ENCODE measurements around the gene STT3A. TPM values are rescaled to one million over a fixed set of nuclear protein-coding genes. Genes with fewer than 3 reads are reported as not detected.
A peak's percentile ranks its signal among the peaks of the same experiment; 100 is the strongest.

Gene STT3A
- total RNA-seq, 1 donor from 2014 or later, result 226 TPM

- TF ChIP-seq, protein P1, sequence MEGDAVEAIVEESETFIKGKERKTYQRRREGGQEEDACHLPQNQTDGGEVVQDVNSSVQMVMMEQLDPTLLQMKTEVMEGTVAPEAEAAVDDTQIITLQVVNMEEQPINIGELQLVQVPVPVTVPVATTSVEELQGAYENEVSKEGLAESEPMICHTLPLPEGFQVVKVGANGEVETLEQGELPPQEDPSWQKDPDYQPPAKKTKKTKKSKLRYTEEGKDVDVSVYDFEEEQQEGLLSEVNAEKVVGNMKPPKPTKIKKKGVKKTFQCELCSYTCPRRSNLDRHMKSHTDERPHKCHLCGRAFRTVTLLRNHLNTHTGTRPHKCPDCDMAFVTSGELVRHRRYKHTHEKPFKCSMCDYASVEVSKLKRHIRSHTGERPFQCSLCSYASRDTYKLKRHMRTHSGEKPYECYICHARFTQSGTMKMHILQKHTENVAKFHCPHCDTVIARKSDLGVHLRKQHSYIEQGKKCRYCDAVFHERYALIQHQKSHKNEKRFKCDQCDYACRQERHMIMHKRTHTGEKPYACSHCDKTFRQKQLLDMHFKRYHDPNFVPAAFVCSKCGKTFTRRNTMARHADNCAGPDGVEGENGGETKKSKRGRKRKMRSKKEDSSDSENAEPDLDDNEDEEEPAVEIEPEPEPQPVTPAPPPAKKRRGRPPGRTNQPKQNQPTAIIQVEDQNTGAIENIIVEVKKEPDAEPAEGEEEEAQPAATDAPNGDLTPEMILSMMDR (IDR thresholded peaks at IDR 0.05), result no peak
Measured at GRCh38 chr11:125625630-125626287, 33.1 kb downstream of the STT3A start.

GRCh38 chr11:125626288-125626950 lies 33.8 kb downstream of the STT3A start:
- TF ChIP-seq, protein P1 (IDR thresholded peaks at IDR 0.05), result peak; percentile 48
- H3K27me3 Mint-ChIP-seq (ENCODE audit: unreplicated experiment), result no peaks in the 10 kb centered on the region
- H3K36me3 Mint-ChIP-seq (ENCODE audit: unreplicated experiment), result peaks cover 5% of the 10 kb centered on the region
- H3K4me3 Mint-ChIP-seq (ENCODE audit: unreplicated experiment), result peak overlapping the region; percentile 82
- H3K27ac Mint-ChIP-seq (ENCODE audit: unreplicated experiment), result peak overlapping the region; percentile 86
- H3K9me3 Mint-ChIP-seq (ENCODE audit: unreplicated experiment), result no peaks in the 10 kb centered on the region
- peaks cover 40% of the 10 kb centered on the region for H3K4me1 Mint-ChIP-seq (ENCODE audit: unreplicated experiment)
- no peak for DNase-seq (ENCODE audit: extremely low spot score, unreplicated experiment)

More at GRCh38 chr11:125625630-125626287, 33.1 kb downstream of the STT3A start:
- no peaks in the 10 kb centered on the region for H3K27me3 Mint-ChIP-seq (ENCODE audit: unreplicated experiment)
- H3K9me3 Mint-ChIP-seq (ENCODE audit: unreplicated experiment), result no peaks in the 10 kb centered on the region
- peaks cover 43% of the 10 kb centered on the region for H3K4me1 Mint-ChIP-seq (ENCODE audit: unreplicated experiment)
- H3K27ac Mint-ChIP-seq (ENCODE audit: unreplicated experiment), result peak overlapping the region; percentile 86
- H3K36me3 Mint-ChIP-seq (ENCODE audit: unreplicated experiment), result peaks cover 10% of the 10 kb centered on the region
- H3K4me3 Mint-ChIP-seq (ENCODE audit: unreplicated experiment), result peak overlapping the region; percentile 82
- DNase-seq (ENCODE audit: extremely low spot score, unreplicated experiment), result peak; percentile 96

GRCh38 chr11:125627236-125627910 lies 34.7 kb downstream of the STT3A start:
- no peak for DNase-seq (ENCODE audit: extremely low spot score, unreplicated experiment)
- Mint-ChIP-seq H3K4me3 (ENCODE audit: unreplicated experiment) (peak overlapping the region; percentile 82), H3K9me3 (ENCODE audit: unreplicated experiment) (no peaks in the 10 kb centered on the region), H3K36me3 (ENCODE audit: unreplicated experiment) (no peaks in the 10 kb centered on the region), H3K27ac (ENCODE audit: unreplicated experiment) (peak overlapping the region; percentile 86), H3K27me3 (ENCODE audit: unreplicated experiment) (no peaks in the 10 kb centered on the region), H3K4me1 (ENCODE audit: unreplicated experiment) (peaks cover 31% of the 10 kb centered on the region)
- TF ChIP-seq, protein P1 (IDR thresholded peaks at IDR 0.05), result no peak

DNA sequence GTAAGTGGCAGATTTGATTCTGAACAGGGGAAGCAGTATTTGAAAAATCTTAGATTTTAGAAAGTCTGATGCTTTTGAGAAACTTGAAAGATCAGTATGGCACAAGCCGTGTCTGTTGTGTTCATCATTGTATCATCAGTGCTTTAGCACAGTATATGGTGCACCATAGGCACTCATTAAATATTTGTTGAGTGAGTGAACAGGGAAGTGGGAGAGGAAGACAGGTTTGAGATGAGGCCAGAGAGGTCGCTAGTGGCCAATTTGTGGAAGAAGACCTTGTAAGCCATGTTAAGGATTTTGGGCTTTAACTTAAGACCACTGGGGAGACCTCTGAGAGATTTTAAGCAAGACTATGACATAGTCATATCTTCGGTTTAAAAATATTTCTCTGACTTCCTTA lies 45.2 kb downstream of the STT3A start:
- Mint-ChIP-seq H3K9me3 (ENCODE audit: unreplicated experiment) (no peaks in the 10 kb centered on the region), H3K27me3 (ENCODE audit: unreplicated experiment) (no peaks in the 10 kb centered on the region), H3K4me3 (ENCODE audit: unreplicated experiment) (no peak overlapping the region), H3K36me3 (ENCODE audit: unreplicated experiment) (peaks cover 43% of the 10 kb centered on the region), H3K27ac (ENCODE audit: unreplicated experiment) (no peak overlapping the region), H3K4me1 (ENCODE audit: unreplicated experiment) (peaks cover 3% of the 10 kb centered on the region)
- TF ChIP-seq, protein P1 (IDR thresholded peaks at IDR 0.05), result no peak
- DNase-seq (ENCODE audit: extremely low spot score, unreplicated experiment), result no peak

- no peak for DNase-seq (ENCODE audit: extremely low spot score, unreplicated experiment)
- Mint-ChIP-seq H3K36me3 (ENCODE audit: unreplicated experiment) (peaks cover 43% of the 10 kb centered on the region), H3K27ac (ENCODE audit: unreplicated experiment) (no peak overlapping the region), H3K4me3 (ENCODE audit: unreplicated experiment) (no peak overlapping the region), H3K4me1 (ENCODE audit: unreplicated experiment) (peaks cover 3% of the 10 kb centered on the region), H3K9me3 (ENCODE audit: unreplicated experiment) (no peaks in the 10 kb centered on the region), H3K27me3 (ENCODE audit: unreplicated experiment) (no peaks in the 10 kb centered on the region)
- TF ChIP-seq, protein P1 (IDR thresholded peaks at IDR 0.05), result no peak
Measured at GRCh38 chr11:125638315-125638714, 45.7 kb downstream of the STT3A start.

Measured in osteocyte (in vitro differentiated cells).